ENCODE results near the gene SRPRA. TPM values are rescaled to one million over a fixed set of nuclear protein-coding genes. Genes with fewer than 3 reads are reported as not detected.
A peak's percentile ranks its signal among the peaks of the same experiment; 100 is the strongest.

The SRPRA gene
- total RNA-seq, 1 donor = 99.5 TPM

- no peaks in the 10 kb centered on the region for H3K36me3 ChIP-seq (ENCODE audit: insufficient read depth, low read length)
Measured at GRCh38 chr11:126305699-126306098, 37.0 kb upstream of the SRPRA start.

GRCh38 chr11:126304457-126305075 is 35.9 kb upstream of the SRPRA start:
- Histone ChIP-seq H3K36me3 (ENCODE audit: insufficient read depth, low read length) (no peaks in the 10 kb centered on the region), H3K4me1 (ENCODE audit: insufficient read depth, low read length) (peaks cover 13% of the 10 kb centered on the region), H3K4me2 (ENCODE audit: insufficient read depth, low read length) (peak overlapping the region; percentile 86), H3K79me2 (ENCODE audit: insufficient read depth, low read length) (peaks cover 6% of the 10 kb centered on the region), H4K20me1 (ENCODE audit: insufficient read depth, low read length) (no peaks in the 10 kb centered on the region), H3K27me3 (ENCODE audit: insufficient read depth, low read length) (no peaks in the 10 kb centered on the region), H3K27ac (ENCODE audit: low read depth, low read length) (peak overlapping the region; percentile 79), H3K9me3 (ENCODE audit: low read depth, low read length) (no peaks in the 10 kb centered on the region), H2AFZ (ENCODE audit: low read length) (peak overlapping the region; percentile 100), H3K4me3 (ENCODE audit: insufficient read depth, low read length) (peak overlapping the region; percentile 86)
- peak; percentile 56 for DNase-seq (ENCODE audit: insufficient read length, low spot score, missing footprints)
- no peak for TF ChIP-seq CTCF (IDR thresholded peaks at IDR 0.05; ENCODE audit: extremely low read depth, low read depth, low read length)

More at GRCh38 chr11:126305699-126306098, 37.0 kb upstream of the SRPRA start:
- H3K79me2 ChIP-seq (ENCODE audit: insufficient read depth, low read length) = peaks cover 6% of the 10 kb centered on the region
- H2AFZ ChIP-seq (ENCODE audit: low read length) = no peak overlapping the region
- H3K9me3 ChIP-seq (ENCODE audit: low read depth, low read length) = no peaks in the 10 kb centered on the region
- H3K4me2 ChIP-seq (ENCODE audit: insufficient read depth, low read length) = no peak overlapping the region
- H3K4me3 ChIP-seq (ENCODE audit: insufficient read depth, low read length) = no peak overlapping the region
- TF ChIP-seq CTCF (IDR thresholded peaks at IDR 0.05; ENCODE audit: extremely low read depth, low read depth, low read length) = no peak
- no peaks in the 10 kb centered on the region for H4K20me1 ChIP-seq (ENCODE audit: insufficient read depth, low read length)
- no peak overlapping the region for H3K27ac ChIP-seq (ENCODE audit: low read depth, low read length)
- peaks cover 13% of the 10 kb centered on the region for H3K4me1 ChIP-seq (ENCODE audit: insufficient read depth, low read length)
- no peak for DNase-seq (ENCODE audit: insufficient read length, low spot score, missing footprints)
- no peaks in the 10 kb centered on the region for H3K27me3 ChIP-seq (ENCODE audit: insufficient read depth, low read length)

GRCh38 chr11:126303623-126304456 is 35.1 kb upstream of the SRPRA start, which contains the start of gene DCPS:
TSS of gene DCPS (plus strand) at chr11:126304060. CDS start at chr11:126304081, 21 bp downstream.
- peak within 1 kb of the TSS; percentile 86 for H3K4me3 ChIP-seq (ENCODE audit: insufficient read depth, low read length)

More at GRCh38 chr11:126303623-126304456, 35.1 kb upstream of the SRPRA start, which contains the start of gene DCPS:
- TF ChIP-seq CTCF (IDR thresholded peaks at IDR 0.05; ENCODE audit: extremely low read depth, low read depth, low read length) = no peak
- peak within 1 kb of the TSS; percentile 100 for H2AFZ ChIP-seq (ENCODE audit: low read length)
- H3K4me2 ChIP-seq (ENCODE audit: insufficient read depth, low read length) = peak within 1 kb of the TSS; percentile 86
- no peaks in the 10 kb centered on the region for H3K36me3 ChIP-seq (ENCODE audit: insufficient read depth, low read length)
- H4K20me1 ChIP-seq (ENCODE audit: insufficient read depth, low read length) = no peaks in the 10 kb centered on the region
- no peaks in the 10 kb centered on the region for H3K27me3 ChIP-seq (ENCODE audit: insufficient read depth, low read length)
- peaks cover 13% of the 10 kb centered on the region for H3K4me1 ChIP-seq (ENCODE audit: insufficient read depth, low read length)
- H3K9me3 ChIP-seq (ENCODE audit: low read depth, low read length) = no peaks in the 10 kb centered on the region
- DNase-seq (ENCODE audit: insufficient read length, low spot score, missing footprints) = peak; percentile 98
- peaks cover 6% of the 10 kb centered on the region for H3K79me2 ChIP-seq (ENCODE audit: insufficient read depth, low read length)
- peak within 1 kb of the TSS; percentile 79 for H3K27ac ChIP-seq (ENCODE audit: low read depth, low read length)

All from osteoblast (primary cell).